ENCODE results near the gene CTDP1.

Gene CTDP1

DNA sequence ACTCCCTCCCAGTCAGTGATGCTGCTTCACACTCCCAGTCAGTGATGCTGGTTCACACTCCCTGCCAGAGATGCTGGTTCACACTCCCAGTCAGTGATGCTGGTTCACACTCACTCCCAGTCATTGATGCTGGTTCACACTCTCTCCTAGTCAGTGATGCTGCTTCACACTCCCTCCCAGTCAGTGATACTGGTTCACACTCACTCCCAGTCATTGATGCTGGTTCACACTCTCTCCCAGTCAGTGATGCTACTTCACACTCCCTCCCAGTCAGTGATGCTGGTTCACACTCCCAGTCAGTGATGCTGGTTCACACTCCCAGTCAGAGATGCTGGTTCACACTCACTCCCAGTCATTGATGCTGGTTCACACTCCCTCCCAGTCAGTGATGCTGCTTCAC, 83.8 kb downstream of the CTDP1 start:
- DNase-seq (ENCODE audit: low read depth in 2 of 2) = no peak

DNA sequence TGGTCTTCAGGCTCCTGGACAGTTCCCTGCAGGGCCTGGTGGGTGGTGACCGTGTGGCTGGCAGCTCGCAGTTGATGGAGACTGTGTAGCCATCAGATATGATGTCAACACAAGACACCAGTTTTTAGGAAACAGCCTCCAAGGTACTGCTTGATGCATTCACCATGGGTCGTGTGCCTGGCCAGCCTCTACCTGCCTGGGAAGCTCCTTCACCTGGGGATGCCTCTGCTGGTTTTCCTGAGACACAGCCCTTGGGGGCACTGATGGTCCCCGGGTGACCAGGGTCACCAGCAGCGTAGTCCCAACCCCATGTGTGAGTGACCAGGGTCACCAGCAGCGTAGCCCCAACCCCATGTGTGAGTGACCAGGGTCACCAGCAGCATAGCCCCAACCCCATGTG, 84.5 kb downstream of the CTDP1 start:
- no peak for DNase-seq (ENCODE audit: low read depth in 2 of 2)

DNA sequence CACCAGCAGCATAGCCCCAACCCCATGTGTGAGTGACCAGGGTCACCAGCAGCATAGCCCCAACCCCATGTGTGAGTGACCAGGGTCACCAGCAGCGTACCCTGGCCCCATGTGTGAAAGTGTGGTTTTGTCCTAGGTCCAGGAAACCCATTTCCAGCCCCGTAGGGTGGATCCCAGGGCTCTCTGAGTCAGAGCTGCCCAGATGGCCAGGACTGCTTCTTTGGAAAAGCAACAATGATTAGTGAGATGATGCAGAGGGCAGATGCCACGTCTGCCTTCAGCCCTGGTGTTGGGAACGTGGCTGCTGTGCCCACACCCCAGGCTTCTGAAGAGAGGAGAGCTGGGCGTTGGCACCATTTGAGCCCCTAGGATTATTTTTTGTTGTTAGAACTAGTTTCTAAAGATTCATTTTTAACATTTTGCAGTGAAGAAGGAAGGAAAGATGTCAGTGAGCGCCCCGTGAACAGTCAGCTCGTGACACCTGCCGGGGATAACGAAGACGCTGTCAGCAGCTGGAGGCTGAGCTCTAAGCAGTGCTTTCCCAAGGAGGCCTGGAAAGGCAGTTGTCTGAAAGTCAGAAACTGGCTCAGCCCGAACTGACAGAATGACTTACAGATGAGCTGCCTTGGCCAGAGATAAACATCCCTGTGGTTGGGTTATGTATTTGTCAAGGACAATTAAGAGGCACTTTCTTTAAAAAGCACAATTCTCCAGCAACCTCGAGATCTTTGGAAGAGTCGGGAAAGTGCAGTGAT, 86.1 kb downstream of the CTDP1 start:
- no peak for DNase-seq (ENCODE audit: low read depth in 2 of 2)

DNA sequence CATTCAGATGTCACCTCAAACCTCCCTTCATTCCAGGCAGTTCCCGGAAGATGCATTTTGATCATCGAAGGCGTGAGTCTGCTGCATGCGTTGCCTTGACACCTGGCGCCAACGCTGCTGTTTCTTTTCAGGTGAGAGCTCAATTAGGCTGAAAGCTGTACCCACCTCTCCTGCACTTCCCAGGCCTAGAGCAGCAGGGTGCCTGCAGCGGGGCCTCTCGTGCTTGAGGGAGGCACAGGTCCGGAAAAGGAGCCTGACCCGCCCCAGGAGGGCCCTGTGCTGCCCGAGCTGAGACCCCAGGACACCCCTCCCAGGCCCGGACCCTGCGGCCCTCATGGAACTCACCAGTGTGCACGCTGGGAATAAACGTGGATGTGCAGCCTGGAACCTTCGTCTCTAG, 86.7 kb downstream of the CTDP1 start:
- DNase-seq (ENCODE audit: low read depth in 2 of 2) = no peak

DNA sequence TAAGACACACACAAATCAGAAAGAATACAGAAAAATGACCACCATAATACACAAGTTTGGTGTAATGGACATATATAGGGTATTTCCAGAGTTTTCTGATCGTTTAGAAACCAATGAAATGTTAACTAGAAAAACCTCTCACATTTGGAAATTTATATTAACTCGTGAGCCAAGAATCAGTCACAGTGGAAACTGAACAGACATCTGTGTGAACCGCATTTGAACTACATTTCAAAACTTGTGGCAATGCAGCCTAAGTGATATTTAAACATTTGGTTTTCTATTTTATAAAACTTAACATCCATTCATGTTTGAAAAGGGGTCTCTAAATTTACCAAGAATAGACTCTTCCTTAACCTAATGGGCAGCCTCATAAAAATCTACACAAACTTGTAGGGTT, 89.1 kb downstream of the CTDP1 start:
- no peak for DNase-seq (ENCODE audit: low read depth in 2 of 2)

DNA sequence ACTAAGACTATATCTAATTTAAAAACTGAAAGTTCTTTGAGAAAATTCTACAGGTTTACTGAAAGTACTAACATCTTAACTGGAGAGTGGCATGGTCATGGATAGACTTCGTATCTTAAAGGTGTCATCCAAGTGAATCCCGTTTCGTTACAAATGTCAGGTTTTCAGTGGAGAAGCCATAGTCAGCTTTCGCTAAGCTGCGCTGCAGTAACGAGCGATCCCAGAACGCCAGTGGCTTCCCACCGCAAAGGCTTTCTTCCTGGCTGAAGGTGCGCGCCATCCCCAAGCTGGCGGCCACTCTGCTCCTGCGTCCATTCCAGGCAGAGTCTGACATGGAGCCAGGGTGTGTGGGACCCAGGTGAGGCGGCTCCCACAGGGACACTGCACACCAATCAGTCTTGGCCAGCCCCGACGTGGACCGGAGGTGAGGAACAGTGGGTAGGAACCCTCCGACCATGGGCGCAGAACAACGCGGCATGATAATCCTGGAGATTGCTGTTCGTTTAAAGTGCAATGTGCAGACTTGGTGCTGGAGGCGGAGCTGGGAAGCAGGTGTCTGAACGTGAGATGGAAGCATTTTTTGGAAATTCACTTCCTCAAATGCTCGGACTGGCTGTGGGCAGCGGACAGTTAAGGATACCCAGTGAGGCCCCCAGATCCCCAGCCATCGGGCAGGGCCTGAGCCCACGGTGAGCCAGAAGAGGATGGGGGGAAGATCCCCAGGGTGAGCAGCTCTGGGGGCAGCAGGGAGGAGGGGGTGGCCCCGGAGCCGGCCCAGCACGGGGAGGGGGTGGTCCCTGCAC, 90.3 kb downstream of the CTDP1 start:
- no peak for DNase-seq (ENCODE audit: low read depth in 2 of 2)

DNA sequence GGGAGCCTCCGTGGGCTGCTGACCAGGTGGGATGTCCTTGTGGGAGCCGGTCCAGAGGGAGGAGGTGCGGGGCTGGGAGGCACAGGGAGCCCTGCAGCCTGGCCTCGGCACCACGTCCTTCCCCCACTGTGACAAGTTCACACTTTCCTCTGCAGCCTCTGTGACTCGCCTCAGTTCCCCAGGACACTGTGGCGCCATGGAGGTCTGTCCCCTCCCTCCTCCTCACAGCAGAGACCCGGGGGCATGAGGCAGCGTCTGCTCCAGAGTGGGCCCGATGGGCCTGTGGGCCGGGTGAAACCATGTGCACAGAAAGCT, 90.9 kb downstream of the CTDP1 start:
- DNase-seq (ENCODE audit: low read depth in 2 of 2) = no peak

DNA sequence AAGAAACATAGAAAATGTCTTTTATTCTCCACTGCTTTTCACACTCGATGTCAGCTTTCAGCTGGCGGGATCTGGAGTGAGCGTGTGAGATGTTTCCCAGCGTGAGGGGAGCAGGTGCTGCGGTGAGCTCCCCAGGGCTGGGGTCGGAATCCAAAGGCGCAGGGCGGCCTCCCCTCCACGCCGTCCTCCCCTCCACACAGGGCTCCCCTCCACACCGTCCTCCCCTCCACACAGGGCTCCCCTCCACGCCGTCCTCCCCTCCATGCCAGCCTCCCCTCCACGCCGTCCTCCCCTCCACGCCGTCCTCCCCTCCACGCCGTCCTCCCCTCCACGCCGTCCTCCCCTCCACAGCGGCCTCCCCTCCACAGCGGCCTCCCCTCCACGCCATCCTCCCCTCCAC, 91.2 kb downstream of the CTDP1 start:
- no peak for DNase-seq (ENCODE audit: low read depth in 2 of 2)

DNA sequence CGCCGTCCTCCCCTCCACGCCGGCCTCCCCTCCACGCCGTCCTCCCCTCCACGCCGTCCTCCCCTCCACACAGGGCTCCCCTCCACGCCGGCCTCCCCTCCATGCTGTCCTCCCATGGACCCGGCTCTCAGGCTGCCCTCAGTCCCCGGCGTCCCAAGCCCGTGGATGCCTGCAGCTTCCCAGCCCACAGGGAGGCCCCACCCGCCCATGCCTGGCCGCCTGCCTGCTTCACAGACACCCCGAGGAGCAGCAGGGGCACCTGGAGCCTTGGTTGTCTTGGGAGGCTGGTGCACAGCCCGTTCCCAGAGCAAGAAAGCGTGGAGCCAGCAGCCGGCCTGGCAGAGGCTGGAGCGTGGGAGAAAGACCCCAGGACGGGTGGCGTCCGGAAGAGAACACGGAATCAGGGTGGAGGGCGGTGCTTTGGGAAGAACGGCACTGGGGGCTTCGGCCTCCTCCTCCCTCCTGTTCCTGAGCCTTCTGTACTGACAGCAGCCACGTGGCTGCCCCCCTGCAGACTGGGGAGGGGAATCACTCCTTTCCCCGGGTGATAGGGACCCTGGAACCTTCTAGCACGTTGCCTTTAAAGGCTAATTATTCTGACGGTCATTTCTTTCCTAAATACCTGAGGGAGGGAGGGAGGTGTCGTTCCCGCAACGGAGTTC, 92.0 kb downstream of the CTDP1 start:
- DNase-seq (ENCODE audit: low read depth in 2 of 2) = no peak

DNA sequence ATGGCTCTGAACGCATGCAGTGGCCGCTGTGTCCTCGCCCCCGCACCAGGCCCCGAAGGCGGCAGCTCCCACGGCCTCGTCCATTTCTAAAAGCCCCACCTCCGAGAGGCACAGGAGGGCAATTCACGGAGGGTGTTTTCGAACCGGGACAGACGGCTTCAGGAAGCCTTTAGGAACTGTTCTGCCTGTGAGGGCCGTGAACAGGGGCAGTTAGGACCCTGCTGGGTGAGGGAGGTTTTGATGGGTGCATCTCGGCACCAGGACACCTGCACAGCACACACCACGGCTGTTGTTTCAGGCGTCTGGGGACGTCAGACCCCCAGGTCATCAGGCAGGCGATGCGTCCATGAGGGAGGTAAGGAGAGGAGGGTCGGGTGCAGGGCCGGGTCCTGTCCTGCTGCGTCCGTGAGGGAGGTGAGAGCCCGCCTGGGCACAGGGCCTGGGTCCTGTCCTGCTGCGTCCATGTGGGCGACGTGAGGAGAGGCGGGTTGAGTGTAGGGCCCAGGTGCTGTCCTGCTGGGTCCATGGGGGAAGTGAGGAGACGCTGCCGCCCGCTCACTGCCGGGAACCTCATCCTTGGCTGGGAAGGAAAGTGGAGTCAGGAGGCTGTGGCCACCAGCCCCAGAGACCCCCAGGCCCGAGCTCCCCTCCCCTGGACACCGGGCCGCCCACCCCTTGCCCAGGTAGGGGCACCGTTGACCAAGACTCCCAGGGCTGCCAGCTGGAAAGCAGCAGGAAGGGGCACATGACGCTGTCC, 92.7 kb downstream of the CTDP1 start:
- DNase-seq (ENCODE audit: low read depth in 2 of 2) = no peak

DNA sequence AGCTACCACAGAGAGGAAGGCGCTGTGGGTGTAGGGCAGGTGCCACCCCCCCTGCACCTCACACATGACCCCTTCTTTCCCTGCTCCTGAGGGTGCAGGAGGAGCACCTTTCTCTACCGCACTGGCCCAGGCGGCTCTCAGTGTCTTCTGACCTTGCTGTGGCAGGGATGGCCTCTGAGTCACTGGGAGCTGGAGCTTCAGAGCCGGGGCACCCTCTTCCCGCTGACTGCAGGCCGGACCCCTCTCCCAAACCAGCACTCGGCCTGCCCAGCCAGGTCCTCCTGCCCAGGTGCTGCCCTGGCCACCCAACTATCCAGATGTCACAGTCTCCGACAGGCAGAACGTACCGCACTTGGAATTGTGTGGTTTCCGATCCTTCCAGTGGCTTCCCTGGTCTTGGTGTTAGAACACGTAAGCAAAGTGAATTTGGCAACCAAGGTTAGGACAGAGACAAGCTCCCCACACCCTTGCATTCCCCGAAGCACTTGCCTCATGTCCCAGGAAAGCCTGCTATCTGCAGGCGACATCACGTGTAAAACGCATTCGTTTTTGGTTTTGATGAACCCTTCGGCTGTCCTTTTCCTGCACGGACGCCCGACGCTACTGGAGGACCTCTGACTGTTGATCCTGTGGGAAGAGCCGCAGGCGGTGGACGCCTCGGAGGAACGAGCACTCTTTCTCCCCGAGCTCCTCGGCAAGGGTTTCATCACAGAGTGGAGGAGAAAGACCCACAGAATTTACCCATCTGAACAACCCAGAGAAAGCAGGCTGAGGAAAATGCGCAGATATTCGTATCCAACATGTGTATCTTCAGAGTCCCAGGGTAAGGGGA, 93.5 kb downstream of the CTDP1 start:
- DNase-seq (ENCODE audit: low read depth in 2 of 2) = no peak

DNA sequence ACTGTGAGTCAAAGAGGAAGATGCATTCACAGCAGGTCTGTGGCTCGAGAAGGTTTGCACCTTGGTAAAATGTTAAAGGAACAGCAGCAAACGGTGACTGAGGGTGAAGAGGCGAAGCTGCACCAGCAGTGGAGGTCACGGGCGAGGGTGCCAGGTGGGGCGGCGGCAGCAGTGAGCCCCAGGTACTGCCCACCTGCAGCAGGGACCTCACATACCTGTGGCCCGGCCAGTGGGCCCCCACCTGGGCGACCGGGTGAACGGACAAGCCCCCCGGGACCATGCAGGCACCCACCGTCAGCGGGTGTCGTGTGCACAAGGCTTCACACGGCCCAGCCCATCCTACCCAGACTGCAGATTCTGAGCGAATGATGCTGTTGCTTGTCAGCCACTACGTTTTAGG, 94.5 kb downstream of the CTDP1 start:
- DNase-seq (ENCODE audit: low read depth in 2 of 2) = no peak

DNA sequence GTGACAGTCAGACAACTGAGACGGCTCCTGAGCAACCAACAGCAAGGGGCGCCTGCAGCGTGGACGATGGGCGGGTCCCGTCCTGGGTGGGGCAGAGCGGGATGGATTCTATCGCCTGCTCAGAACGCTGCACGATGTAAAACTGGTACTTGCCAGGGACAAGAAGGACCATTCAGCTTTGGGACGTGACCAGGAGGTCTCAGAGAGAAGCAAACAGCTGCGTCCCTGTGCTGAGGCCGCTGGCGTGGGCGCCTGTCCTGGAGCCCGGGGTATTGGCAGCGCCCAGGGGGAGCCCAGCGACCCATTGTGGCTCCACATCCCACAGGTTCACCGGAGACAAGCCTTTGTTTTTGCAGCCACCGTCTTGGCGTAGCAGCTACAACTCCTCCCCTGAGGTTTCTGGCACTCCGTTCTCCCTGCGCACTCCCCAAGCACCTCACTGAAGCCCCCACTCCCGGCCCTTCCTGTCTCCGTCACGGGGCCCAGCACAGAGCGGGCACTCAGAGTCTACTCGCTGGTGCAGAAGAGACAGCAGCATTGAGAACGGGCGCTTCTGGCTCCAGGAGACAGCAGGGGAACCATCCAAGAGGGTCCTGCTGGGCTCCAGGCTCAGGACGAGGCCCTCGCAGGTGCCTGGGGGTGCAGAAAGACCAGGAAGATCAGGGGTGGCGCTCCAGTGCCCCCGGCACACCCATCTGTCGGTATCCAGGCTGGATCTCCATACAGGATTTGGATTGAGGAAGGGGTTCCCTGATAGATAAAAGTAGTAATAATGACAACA, 96.0 kb downstream of the CTDP1 start:
- no peak for DNase-seq (ENCODE audit: low read depth in 2 of 2)

DNA sequence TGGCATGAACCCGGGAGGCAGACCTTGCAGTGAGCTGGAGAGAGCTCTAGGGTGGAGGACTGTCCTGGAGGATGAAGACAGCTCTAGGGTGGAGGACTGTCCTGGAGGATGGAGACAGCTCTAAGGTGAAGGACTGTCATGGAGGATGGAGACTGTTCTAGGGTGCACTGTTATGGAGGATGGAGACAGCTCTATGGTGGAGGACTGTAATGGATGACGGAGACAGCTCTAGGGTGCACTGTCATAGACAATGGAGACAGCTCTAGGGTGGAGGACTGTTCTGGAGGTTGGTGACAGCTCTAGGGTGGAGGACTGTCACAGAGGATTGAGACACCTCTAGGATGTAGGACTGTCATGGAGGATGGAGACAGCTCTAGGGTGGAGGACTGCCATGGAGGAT, 97.1 kb downstream of the CTDP1 start:
- no peak for DNase-seq (ENCODE audit: low read depth in 2 of 2)

DNA sequence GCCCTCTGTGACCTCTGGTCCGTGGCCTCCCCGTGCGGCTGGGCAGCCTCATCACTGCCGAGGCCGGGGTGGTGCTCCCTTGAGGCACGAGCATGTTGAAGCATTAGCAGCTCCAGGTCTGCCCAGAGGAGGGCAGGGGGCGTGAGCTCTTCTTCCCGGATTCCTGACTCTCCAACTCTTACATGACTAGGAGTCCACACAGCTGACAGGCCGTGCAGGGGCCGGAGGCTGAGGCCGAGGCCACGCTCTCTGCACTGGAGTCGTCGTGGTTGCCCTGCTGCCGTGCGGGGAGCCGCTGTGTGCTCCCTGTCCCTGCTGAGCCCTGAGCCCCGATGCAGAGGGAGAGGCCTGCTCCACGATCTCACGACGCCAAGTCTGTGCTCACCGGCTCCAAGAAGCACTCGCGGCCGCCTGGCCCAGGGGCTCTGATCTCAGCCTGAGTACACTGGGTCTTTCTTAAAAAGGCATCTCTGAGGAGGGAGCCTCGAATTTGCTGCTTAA, 98.7 kb downstream of the CTDP1 start:
- no peak for DNase-seq (ENCODE audit: low read depth in 2 of 2)

DNA sequence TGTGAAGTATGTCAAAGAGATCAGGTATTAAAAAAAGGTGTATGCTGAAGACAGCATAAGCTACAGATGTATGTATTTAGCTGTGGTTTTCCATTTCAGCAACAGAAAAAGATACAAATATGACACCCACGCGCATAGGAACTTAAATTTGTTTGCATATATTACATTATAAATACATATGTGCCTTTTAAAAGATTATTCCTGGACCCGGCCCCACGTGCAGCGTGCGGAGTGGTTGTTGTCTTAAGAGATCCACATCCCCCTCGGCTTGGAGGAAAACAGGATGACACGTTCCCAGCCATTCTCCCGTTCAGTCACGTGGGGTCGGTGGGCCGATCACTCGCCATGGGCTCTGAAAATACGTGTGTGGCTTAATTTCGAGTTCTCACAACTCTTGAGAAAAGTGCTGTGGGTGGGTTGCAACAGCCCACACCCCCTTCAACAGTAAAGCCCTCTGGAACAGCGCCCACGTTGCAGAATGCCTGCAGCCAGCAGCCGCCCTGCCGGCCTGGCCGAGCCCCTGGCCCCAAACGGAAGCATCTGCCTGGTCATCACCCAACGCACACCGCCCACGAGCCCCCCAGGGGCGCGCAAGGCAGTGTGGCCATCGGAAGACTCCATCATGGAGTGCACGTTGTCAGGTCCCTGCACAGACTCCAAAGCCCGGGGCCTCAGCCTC, 99.6 kb downstream of the CTDP1 start:
- DNase-seq (ENCODE audit: low read depth in 2 of 2) = no peak

DNA sequence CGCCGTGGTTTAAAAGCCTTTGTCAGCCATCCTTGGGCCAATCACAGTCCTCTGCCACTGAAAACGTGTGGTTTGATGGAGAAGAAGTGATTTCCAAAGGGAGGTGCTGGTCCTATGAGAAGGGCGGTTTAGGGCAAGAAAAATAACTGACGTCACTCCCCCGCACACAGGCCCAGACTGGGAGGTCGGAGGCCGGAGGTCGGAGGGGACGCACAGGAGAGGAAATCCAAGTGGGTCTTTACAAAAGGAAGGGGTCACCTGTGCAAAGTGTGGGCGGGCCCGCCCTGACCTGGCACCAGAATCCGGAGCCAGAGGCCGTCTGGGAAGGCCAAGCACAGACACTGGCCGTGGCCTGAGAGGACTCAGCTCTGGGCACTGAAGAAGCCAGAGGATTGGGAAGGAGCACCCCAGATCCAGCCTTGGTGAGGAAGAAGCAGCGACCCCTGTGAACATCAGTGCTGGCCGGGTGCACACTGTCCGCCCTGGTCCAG, 100.1 kb downstream of the CTDP1 start:
- no peak for DNase-seq (ENCODE audit: low read depth in 2 of 2)

DNA sequence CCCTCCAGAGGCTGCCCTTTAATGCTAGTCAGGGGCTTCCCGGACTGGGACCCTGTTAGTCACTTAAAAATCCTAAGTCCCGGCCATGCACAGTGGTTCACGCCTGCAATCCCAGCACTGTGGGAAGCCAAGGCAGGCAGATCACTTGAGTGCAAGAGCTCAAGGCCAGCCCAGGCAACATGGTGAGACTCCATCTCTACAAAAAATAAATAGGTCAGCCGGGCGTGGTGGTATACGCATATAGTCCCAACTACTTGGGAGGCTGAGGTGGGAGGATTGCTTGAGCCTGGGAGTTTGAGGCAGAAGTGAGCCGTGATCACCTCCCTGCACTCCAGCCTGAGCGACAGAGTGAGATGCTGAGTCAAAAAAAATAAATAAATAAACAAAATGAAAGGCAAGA, 100.9 kb downstream of the CTDP1 start:
- DNase-seq (ENCODE audit: low read depth in 2 of 2) = no peak

DNA sequence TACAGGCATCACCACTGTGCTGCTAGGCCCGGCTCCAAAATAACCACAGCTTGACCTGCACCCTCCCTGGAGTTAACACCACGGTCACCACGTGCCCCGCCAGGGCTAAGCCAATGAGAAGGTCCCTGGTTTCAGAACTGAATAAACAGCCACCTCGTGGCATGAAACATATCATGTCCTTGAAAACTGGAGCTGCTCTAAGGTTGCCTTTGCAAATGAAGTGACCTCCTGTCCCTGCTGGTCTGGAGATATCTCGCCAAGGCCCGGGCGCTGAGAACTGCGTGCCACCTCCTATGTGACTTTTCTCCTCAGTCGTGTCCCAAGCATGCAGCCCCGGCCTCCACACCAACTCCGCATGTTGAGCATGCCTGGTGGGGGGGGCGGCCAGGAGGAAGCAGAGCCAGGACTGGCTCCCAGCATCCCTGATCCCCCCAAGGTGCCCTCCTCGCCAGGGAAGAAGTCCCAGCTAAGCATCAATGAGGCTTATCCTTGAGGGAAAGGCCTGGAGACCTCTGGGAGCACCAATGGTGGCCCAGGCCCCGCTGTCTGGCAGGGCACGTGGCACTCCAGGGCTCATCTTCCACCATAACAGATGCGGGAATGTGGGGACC, 101.8 kb downstream of the CTDP1 start:
- DNase-seq (ENCODE audit: low read depth in 2 of 2) = no peak
